ENCODE data around the gene DPF3.

Gene DPF3

GRCh38 chr14:72610831-72611200 is 283.1 kb downstream of the DPF3 start:
- no peak for DNase-seq

- DNase-seq: no peak
Observed at GRCh38 chr14:72610096-72610830, 283.6 kb downstream of the DPF3 start.

GRCh38 chr14:72609205-72609916 is 284.5 kb downstream of the DPF3 start:
- no peak for DNase-seq

GRCh38 chr14:72608391-72609204 is 285.3 kb downstream of the DPF3 start:
- DNase-seq: no peak

GRCh38 chr14:72607386-72608130 is 286.3 kb downstream of the DPF3 start:
- no peak for DNase-seq

- no peak for DNase-seq
Observed at GRCh38 chr14:72606879-72607278, 287.0 kb downstream of the DPF3 start.

GRCh38 chr14:72605921-72606220 is 288.0 kb downstream of the DPF3 start:
- DNase-seq: no peak

- DNase-seq: no peak
Observed at GRCh38 chr14:72605096-72605920, 288.6 kb downstream of the DPF3 start.

- no peak for DNase-seq
Observed at GRCh38 chr14:72604133-72604532, 289.8 kb downstream of the DPF3 start.

- no peak for DNase-seq
Observed at GRCh38 chr14:72603639-72604038, 290.3 kb downstream of the DPF3 start.

GRCh38 chr14:72600551-72601330 is 293.2 kb downstream of the DPF3 start:
- DNase-seq: no peak

- DNase-seq: no peak
Observed at GRCh38 chr14:72599579-72600470, 294.1 kb downstream of the DPF3 start.

GRCh38 chr14:72598306-72598705 is 295.6 kb downstream of the DPF3 start:
- no peak for DNase-seq

- DNase-seq: no peak
Observed at GRCh38 chr14:72597252-72598233, 296.4 kb downstream of the DPF3 start.

- DNase-seq: no peak
Observed at GRCh38 chr14:72595152-72595862, 298.6 kb downstream of the DPF3 start.

- no peak for DNase-seq
Observed at GRCh38 chr14:72594099-72594901, 299.6 kb downstream of the DPF3 start.

- no peak for DNase-seq
Observed at GRCh38 chr14:72591391-72591790, 302.5 kb downstream of the DPF3 start.

GRCh38 chr14:72590577-72590976 is 303.3 kb downstream of the DPF3 start:
- no peak for DNase-seq
